ENCODE data around the gene IP6K1.

Gene IP6K1

GRCh38 chr3:49716691-49717210 lies 69.6 kb downstream of the IP6K1 start (continued):
- no peak for TF ChIP-seq PPARA (CRISPR knock-in tag; IDR thresholded peaks at IDR 0.05; ENCODE audit: borderline replicate concordance)

DNA sequence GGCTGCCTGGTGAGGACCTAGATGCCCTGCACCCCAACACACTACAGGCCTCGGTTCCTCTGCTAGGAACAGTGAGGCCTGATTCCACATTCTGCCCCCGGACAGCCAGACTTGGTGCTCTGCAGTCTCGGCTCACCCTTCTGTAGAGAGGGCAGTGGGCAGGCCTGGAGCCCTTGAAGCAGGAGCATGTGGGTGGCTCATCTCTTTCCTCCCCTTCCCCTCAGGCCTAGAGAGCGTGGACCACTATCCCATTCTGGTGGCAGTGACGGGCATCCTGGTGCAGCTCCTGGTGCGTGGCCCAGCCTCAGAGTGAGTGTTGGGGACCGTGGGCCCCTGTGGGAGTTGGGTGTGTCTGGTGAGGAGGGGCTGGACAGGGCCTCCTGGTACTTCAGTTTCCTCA lies 70.2 kb downstream of the IP6K1 start:
- TF ChIP-seq RARB (CRISPR knock-in tag; IDR thresholded peaks at IDR 0.05), result no peak
- TF ChIP-seq, protein P1, sequence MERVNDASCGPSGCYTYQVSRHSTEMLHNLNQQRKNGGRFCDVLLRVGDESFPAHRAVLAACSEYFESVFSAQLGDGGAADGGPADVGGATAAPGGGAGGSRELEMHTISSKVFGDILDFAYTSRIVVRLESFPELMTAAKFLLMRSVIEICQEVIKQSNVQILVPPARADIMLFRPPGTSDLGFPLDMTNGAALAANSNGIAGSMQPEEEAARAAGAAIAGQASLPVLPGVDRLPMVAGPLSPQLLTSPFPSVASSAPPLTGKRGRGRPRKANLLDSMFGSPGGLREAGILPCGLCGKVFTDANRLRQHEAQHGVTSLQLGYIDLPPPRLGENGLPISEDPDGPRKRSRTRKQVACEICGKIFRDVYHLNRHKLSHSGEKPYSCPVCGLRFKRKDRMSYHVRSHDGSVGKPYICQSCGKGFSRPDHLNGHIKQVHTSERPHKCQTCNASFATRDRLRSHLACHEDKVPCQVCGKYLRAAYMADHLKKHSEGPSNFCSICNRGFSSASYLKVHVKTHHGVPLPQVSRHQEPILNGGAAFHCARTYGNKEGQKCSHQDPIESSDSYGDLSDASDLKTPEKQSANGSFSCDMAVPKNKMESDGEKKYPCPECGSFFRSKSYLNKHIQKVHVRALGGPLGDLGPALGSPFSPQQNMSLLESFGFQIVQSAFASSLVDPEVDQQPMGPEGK (CRISPR knock-in tag; IDR thresholded peaks at IDR 0.05; ENCODE audit: borderline replicate concordance), result no peak
- TF ChIP-seq ESRRG (CRISPR knock-in tag; IDR thresholded peaks at IDR 0.05), result no peak
- TF ChIP-seq OSR1 (CRISPR knock-in tag; IDR thresholded peaks at IDR 0.05), result no peak
- TF ChIP-seq ZNF565 (CRISPR knock-in tag; conservative IDR thresholded peaks at IDR 0.05; ENCODE audit: low read depth), result no peak
- no peak for TF ChIP-seq TSHZ2 (CRISPR knock-in tag; IDR thresholded peaks at IDR 0.05)
- TF ChIP-seq TCF4 (CRISPR knock-in tag; IDR thresholded peaks at IDR 0.05; ENCODE audit: borderline replicate concordance), result no peak
- TF ChIP-seq PPARA (CRISPR knock-in tag; IDR thresholded peaks at IDR 0.05; ENCODE audit: borderline replicate concordance), result no peak
- no peak for TF ChIP-seq CSDC2 (CRISPR knock-in tag; IDR thresholded peaks at IDR 0.05)
- no peak for TF ChIP-seq ZNF8 (CRISPR knock-in tag; IDR thresholded peaks at IDR 0.05)
- no peak for TF ChIP-seq ZFP3 (CRISPR knock-in tag; IDR thresholded peaks at IDR 0.05)
- TF ChIP-seq ISL1 (CRISPR knock-in tag; IDR thresholded peaks at IDR 0.05), result no peak
- no peak for TF ChIP-seq BACH2 (CRISPR knock-in tag; IDR thresholded peaks at IDR 0.05; ENCODE audit: borderline replicate concordance)
- no peak for ATAC-seq

DNA sequence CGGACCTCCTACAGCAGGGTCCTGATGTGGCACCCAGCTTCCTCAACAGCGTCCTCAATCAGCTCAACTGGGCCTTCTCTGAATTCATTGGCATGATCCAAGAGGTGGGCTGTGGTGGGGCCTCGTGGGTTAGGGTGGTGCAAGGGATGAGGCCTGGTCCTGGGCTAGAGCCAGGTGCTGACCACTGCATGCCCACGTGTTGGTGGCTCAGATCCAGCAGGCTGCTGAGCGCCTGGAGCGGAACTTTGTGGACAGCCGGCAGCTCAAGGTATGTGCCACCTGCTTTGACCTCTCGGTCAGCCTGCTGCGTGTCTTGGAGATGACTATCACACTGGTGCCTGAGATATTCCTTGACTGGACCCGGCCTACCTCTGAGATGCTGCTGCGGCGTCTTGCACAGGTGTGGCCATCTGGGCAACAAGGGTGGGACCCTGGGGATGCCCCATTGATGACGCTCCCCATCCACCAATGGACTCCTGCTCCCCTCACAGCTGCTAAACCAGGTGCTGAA lies 70.7 kb downstream of the IP6K1 start:
- no peak for ATAC-seq
- TF ChIP-seq ZC3H10 (CRISPR knock-in tag; IDR thresholded peaks at IDR 0.05), result no peak
- no peak for TF ChIP-seq TOX (CRISPR knock-in tag; IDR thresholded peaks at IDR 0.05; ENCODE audit: borderline replicate concordance)
- TF ChIP-seq OSR1 (CRISPR knock-in tag; IDR thresholded peaks at IDR 0.05), result no peak
- TF ChIP-seq CSDC2 (CRISPR knock-in tag; IDR thresholded peaks at IDR 0.05), result no peak
- TF ChIP-seq GLIS3 (CRISPR knock-in tag; IDR thresholded peaks at IDR 0.05), result no peak
- no peak for TF ChIP-seq TSHZ2 (CRISPR knock-in tag; IDR thresholded peaks at IDR 0.05)
- no peak for TF ChIP-seq ISL1 (CRISPR knock-in tag; IDR thresholded peaks at IDR 0.05)

DNA sequence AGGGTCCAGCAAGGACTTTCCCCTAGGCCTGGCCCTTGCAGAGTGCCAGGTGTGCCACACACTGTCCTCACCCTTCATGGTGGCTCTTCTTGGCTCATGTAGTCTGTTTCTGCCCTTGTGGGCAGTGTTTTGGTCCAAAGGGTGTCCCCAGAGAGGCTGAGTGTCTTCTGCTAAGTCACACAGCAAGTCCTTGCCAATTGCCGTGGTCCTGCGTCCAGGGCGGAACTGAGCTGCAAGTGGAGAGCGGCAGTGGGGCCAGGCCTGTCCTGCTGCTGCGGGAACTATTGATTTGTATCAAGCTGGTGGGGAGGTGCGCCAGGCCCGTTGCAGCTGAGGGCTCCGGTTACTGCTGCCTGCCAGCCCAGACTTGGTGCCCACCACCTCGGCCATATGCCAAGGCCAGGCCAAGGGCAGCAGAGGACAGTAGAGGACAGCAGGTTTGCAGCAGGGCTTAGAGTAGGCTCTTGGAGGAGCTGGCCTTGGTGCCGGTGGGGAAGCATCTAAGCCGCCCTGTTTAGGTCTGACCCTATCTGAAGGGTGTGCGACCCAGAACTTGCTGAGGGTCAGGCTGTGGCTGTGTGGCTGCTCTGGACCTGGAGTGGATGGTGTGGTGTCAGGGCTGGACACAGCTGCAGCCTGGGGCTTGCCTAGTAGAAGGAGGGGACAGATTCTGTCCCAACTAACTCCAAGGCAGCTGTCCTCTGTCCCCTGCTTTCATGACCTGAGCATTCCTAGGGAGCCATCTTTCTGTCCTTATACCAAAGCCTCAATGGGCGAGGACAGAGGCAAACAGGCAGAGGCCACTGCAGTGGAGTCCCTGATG lies 71.4 kb downstream of the IP6K1 start:
- TF ChIP-seq OSR1 (CRISPR knock-in tag; IDR thresholded peaks at IDR 0.05), result no peak
- TF ChIP-seq SNAI2 (CRISPR knock-in tag; IDR thresholded peaks at IDR 0.05), result no peak
- no peak for TF ChIP-seq TCF4 (CRISPR knock-in tag; IDR thresholded peaks at IDR 0.05; ENCODE audit: borderline replicate concordance)
- TF ChIP-seq, protein P1 (CRISPR knock-in tag; IDR thresholded peaks at IDR 0.05; ENCODE audit: borderline replicate concordance), result no peak
- TF ChIP-seq CREB5 (CRISPR knock-in tag; IDR thresholded peaks at IDR 0.05; ENCODE audit: low read depth), result no peak
- no peak for ATAC-seq

Measured in SK-N-SH treated with all-trans-retinoic acid at 6 μM for 48 hours (cell line).